AG04450 (cell line): Measurements from ENCODE around the gene HRH4. TPM values are rescaled to one million over a fixed set of nuclear protein-coding genes. Genes with fewer than 3 reads are reported as not detected.

Experiments
- CTCF ChIA-PET: fragments of 300-600, 350-600 bp; formaldehyde crosslinking; extraction: SDS; loops from one replicate; lab custom pipeline; 2022; ENCODE audit warnings: antibody characterized with exemption, inconsistent platforms; lab: Charles Lee
- POLR2A ChIA-PET: fragments of 350-600 bp; formaldehyde crosslinking; extraction: SDS; loops from one replicate; lab custom pipeline; 2021; ENCODE audit warnings: antibody characterized with exemption, inconsistent platforms; lab: Yijun Ruan, JAX
- DNase-seq: peaks from one replicate; pipeline ENCODE4 v3.0.0-alpha.2; 2011; ENCODE audit warnings: low read depth, low spot score
- H3K27ac ChIP-seq: one replicate; pipeline ENCODE4 v1.5.1; 2012; ENCODE audit warnings: low read depth, low read length, control low read depth
- H3K27me3 ChIP-seq: one replicate; pipeline ENCODE4 v1.6.0; 2012; ENCODE audit warnings: low read length; ENCODE audit not compliant: control insufficient read depth, insufficient read depth
- H3K4me3 ChIP-seq: 2 replicates; pipeline ENCODE4 v1.5.1; 2011; ENCODE audit warnings: mild to moderate bottlenecking, low read depth, low read length, control low read depth
- H3K9me3 ChIP-seq: 2 replicates; pipeline ENCODE4 v1.5.1; 2012; ENCODE audit warnings: low read length; ENCODE audit not compliant: control insufficient read depth, insufficient read depth
- CTCF ChIP-seq: IDR thresholded peaks from 2 replicates; pipeline ENCODE4 v1.5.1; 2011; ENCODE audit warnings: low read depth, low read length, control low read depth, inconsistent platforms
- polyA plus RNA-seq: library from polyadenylated mRNA; depleted of rRNA; stranded (reverse); fragments of >200 nt; gene quantifications from 2 replicates; pipeline ENCODE4 v1.2.3, GENCODE V29; 2011

The HRH4 gene
- polyA plus RNA-seq, 1 experiment, result 0.01 TPM

DNA sequence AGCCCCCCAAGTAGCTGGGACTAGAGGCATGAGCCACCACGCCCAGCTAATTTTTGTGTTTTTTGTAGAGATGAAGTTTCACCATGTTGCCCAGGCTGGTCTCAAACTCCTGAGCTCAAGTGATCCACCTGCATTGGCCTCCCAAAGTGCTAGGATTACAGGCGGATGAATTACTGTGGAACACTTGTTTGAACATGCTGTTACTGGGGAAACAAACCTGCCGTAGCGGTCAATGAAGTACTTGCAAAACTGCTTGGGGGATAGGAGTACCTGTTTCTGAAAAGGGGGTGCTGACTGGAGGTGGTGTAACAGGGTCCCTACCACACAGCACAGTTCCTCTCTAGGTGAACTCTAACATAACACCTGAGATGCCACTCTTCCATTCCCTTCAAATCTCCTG lies 39.9 kb upstream of the HRH4 start:
- Histone ChIP-seq H3K27ac (no peak overlapping the region), H3K4me3 (no peak overlapping the region), H3K9me3 (no peaks in the 10 kb centered on the region), H3K27me3 (peaks cover 10% of the 10 kb centered on the region)
- CTCF ChIA-PET, result no interaction called here
- no peak for DNase-seq
- TF ChIP-seq CTCF, result no peak
- POLR2A ChIA-PET, result no interaction called here

DNA sequence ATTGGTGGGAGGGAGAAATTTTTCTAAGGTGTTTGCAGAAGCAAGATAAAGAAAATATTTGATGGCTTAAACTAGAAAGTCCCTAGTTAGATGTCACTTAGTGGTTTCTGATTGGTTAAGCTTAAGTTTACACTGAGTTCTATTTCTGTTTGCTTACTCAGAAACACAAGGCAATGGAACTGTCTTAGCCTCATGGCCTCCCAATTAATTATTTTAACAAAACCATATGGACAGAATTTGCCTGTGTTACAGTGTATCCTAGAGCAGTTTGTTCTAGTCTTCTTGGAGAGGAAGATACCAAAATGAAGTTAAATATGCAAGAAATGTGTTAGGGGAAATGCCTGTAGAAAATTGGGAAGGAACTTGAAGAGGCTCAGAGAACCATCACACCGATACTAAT lies 38.6 kb upstream of the HRH4 start:
- ChIA-PET POLR2A (no interaction called here), CTCF (interaction anchor here (0.7 to 1.0 kb wide), 2 partner anchors 25 to 62 kb away, joined by 3 to 4 read pairs; no protein-coding TSS in a partner anchor)
- Histone ChIP-seq H3K27ac (no peak overlapping the region), H3K4me3 (no peak overlapping the region), H3K27me3 (peaks cover 3% of the 10 kb centered on the region), H3K9me3 (peaks cover 4% of the 10 kb centered on the region; the same call in 1 of the 2 replicates)
- no peak for TF ChIP-seq CTCF
- no peak for DNase-seq

GRCh38 chr18:24426073-24426397 lies 34.4 kb upstream of the HRH4 start:
- CTCF ChIA-PET, result interaction anchor here (1.5 kb wide), 1 partner anchor 63 kb away, joined by 4 read pairs; no protein-coding TSS in a partner anchor
- POLR2A ChIA-PET, result interaction anchor here (0.6 to 1.6 kb wide), 5 partner anchors 11 to 62 kb away, joined by 3 to 15 read pairs (median 3); partner anchors contain the start of gene OSBPL1A

DNA sequence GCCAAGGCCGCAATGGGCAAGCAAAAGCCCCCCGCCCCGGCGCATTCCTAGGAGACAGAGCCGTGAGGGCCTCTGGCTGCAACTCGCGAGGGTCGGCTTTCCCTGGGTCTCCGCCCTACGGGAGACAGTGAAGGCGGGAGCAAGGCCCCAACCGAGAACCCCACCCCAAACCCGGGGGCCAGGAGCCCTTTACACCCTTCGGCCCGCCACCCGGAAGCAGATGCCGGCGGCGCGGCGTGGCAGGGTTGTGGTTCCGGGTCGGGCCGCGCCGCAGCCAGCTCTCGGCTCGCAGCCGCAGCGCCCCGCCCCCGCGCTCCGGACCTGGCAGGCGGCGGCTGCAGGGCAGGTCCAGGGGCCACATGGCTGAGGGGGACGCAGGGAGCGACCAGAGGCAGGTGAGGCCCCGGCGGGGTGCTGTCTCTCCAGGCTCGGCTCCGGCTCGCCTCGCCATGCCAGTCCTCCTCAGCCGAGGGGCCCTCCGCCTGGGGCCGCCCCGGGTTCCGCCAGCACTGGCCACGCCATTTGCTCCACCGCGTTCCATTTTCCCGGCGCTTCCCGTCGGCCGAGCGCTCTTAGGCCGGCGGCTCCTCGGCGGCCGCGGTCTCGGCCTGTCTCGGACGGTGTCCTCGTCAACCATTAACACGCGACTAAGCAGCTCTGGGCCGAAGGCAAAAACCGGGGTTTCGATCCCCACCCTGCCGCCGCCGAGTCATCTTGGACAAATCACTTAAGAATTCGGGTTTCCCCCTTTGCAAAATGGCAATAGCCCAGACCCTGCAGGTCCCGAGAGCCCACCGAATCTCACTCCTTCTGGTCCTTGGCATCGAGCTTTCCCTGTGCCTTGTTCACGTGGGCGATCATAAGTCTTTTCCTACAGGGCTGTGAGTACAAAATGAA lies 33.8 kb upstream of the HRH4 start, which contains the start of gene IMPACT:
TSS of gene IMPACT (plus strand) at position 273 of the 897 bp plus-strand sequence. CDS start at position 360, 87 bp downstream.
- ChIA-PET POLR2A (interaction anchor here (0.6 to 1.6 kb wide), 6 partner anchors 10 to 807 kb away, joined by 3 to 15 read pairs (median 3); partner anchors contain the start of gene OSBPL1A), CTCF (interaction anchor here (1.5 kb wide), 1 partner anchor 62 kb away, joined by 4 read pairs; no protein-coding TSS in a partner anchor)
- Histone ChIP-seq H3K9me3 (peaks cover 4% of the 10 kb centered on the region; the same call in 1 of the 2 replicates), H3K4me3 (peak within 1 kb of the TSS; percentile 76), H3K27ac (peak within 1 kb of the TSS; percentile 80), H3K27me3 (no peaks in the 10 kb centered on the region)
- no peak for TF ChIP-seq CTCF
- DNase-seq, result peak; percentile 45

More at GRCh38 chr18:24426073-24426397, 34.4 kb upstream of the HRH4 start:
- DNase-seq, result no peak
- Histone ChIP-seq H3K4me3 (peak overlapping the region; percentile 76), H3K27ac (peak overlapping the region; percentile 66), H3K27me3 (no peaks in the 10 kb centered on the region), H3K9me3 (peaks cover 4% of the 10 kb centered on the region; the same call in 1 of the 2 replicates)
- TF ChIP-seq CTCF, result no peak
